RWPE2 (cell line): ENCODE measurements around the gene CHTF18.
A peak's percentile ranks its signal among the peaks of the same experiment; 100 is the strongest.

Experiments
- ATAC-seq: fragments of 200-7000 bp; cut with Tn5 transposase; 3 replicates; pipeline ENCODE4 v1.9.1; 2021; ENCODE audit warnings: low read depth
- DNase-seq: peaks from one replicate; pipeline ENCODE4 v3.0.0-alpha.2; 2020; ENCODE audit warnings: low spot score
- H3K27ac ChIP-seq: fragments of 450-650 bp; 2 replicates; pipeline ENCODE4 v1.5.1; 2017; ENCODE audit warnings: mild to moderate bottlenecking; ENCODE audit not compliant: poor library complexity, severe bottlenecking
- H3K27me3 ChIP-seq: fragments of 250-450 bp; sonication (Bioruptor Pico); 2 replicates; pipeline ENCODE4 v1.5.1; 2021; ENCODE audit warnings: mild to moderate bottlenecking, moderate library complexity; ENCODE audit not compliant: insufficient read depth, poor library complexity, severe bottlenecking
- H3K36me3 ChIP-seq: fragments of 250-450 bp; sonication (Bioruptor Pico); 2 replicates; pipeline ENCODE4 v1.5.1; 2020; ENCODE audit warnings: low read depth, mild to moderate bottlenecking, moderate library complexity
- H3K4me1 ChIP-seq: fragments of 250-450 bp; sonication (Bioruptor Pico); 2 replicates; pipeline ENCODE4 v1.5.1; 2021; ENCODE audit warnings: mild to moderate bottlenecking, moderate library complexity; ENCODE audit not compliant: insufficient read depth, poor library complexity, severe bottlenecking
- H3K4me3 ChIP-seq: fragments of 250-450 bp; sonication (Bioruptor Pico); 2 replicates; pipeline ENCODE4 v1.5.1; 2021; ENCODE audit warnings: mild to moderate bottlenecking, moderate library complexity; ENCODE audit not compliant: severe bottlenecking
- H3K9me3 ChIP-seq: fragments of 250-450 bp; sonication (Bioruptor Pico); 2 replicates; pipeline ENCODE4 v1.5.1; 2021; ENCODE audit warnings: mild to moderate bottlenecking, moderate library complexity; ENCODE audit not compliant: severe bottlenecking
- CTCF ChIP-seq: fragments of 450-650 bp; IDR thresholded peaks from one replicate; pipeline ENCODE4 v1.5.1; 2017; ENCODE audit warnings: mild to moderate bottlenecking, moderate library complexity; ENCODE audit not compliant: poor library complexity, severe bottlenecking

Gene CHTF18

GRCh38 chr16:799948-800833 lies 11.8 kb downstream of the CHTF18 start, which contains the start of gene GNG13:
GNG13 (minus strand) TSS chr16:800734; CDS start chr16:799077, 1,657 bp downstream.
- Histone ChIP-seq H3K4me3 (no peak within 1 kb of the TSS), H3K27me3 (peaks cover 52% of the 10 kb centered on the region), H3K4me1 (peaks cover 4% of the 10 kb centered on the region), H3K9me3 (no peaks in the 10 kb centered on the region), H3K27ac (no peak within 1 kb of the TSS), H3K36me3 (no peaks in the 10 kb centered on the region)
- DNase-seq (no peak), ATAC-seq (peak; percentile 5; the same call in 1 of the 3 replicates)
- TF ChIP-seq CTCF: no peak

GRCh38 chr16:800834-801511 lies 12.6 kb downstream of the CHTF18 start:
- Histone ChIP-seq H3K9me3 (no peaks in the 10 kb centered on the region), H3K27ac (no peak overlapping the region), H3K4me1 (peaks cover under 1% of the 10 kb centered on the region), H3K36me3 (no peaks in the 10 kb centered on the region), H3K27me3 (peaks cover 52% of the 10 kb centered on the region), H3K4me3 (no peak overlapping the region)
- ATAC-seq: peak; percentile 12; the same call in 1 of the 3 replicates
- DNase-seq: no peak
- no peak for TF ChIP-seq CTCF

- Histone ChIP-seq H3K36me3 (no peaks in the 10 kb centered on the region), H3K9me3 (no peaks in the 10 kb centered on the region), H3K4me1 (no peaks in the 10 kb centered on the region), H3K4me3 (no peak overlapping the region), H3K27ac (no peak overlapping the region), H3K27me3 (peaks cover 52% of the 10 kb centered on the region)
- TF ChIP-seq CTCF: no peak
- DNase-seq: no peak
- ATAC-seq: no peak
Observed at GRCh38 chr16:801584-802363, 13.4 kb downstream of the CHTF18 start.

- Histone ChIP-seq H3K27me3 (peaks cover 52% of the 10 kb centered on the region), H3K36me3 (no peaks in the 10 kb centered on the region), H3K4me1 (no peaks in the 10 kb centered on the region), H3K27ac (no peak overlapping the region), H3K4me3 (no peak overlapping the region), H3K9me3 (no peaks in the 10 kb centered on the region)
- DNase-seq (no peak), ATAC-seq (no peak)
- no peak for TF ChIP-seq CTCF
Observed at GRCh38 chr16:802461-802860, 14.0 kb downstream of the CHTF18 start.
